ENCODE results near the gene CDKN2B. TPM values are rescaled to one million over a fixed set of nuclear protein-coding genes. Genes with fewer than 3 reads are reported as not detected.

CDKN2B gene
- total and polyA plus RNA-seq, 4 donors, result 0.32 to 1.3 (median 0.54) TPM

GRCh38 chr9:21983561-21983935 is 25.6 kb downstream of the CDKN2B start:
- H3K27me3 ChIP-seq (ENCODE audit: control insufficient read depth in 4 of 4, insufficient read depth in 4 of 4, low read length in 3 of 4), result peaks cover 0 to 7% (median 3%) of the 10 kb centered on the region in 4 donors
- no peaks in the 10 kb centered on the region for H3K36me3 ChIP-seq (ENCODE audit: control insufficient read depth in 4 of 4, insufficient read depth in 3 of 4, low read depth in 1 of 4, low read length in 3 of 4)
- TF ChIP-seq JUND (IDR thresholded peaks at IDR 0.05) (no peak), FOXA2 (IDR thresholded peaks at IDR 0.05) (no peak), YY1 (IDR thresholded peaks at IDR 0.05) (peak; percentile 20), RAD21 (IDR thresholded peaks at IDR 0.05) (no peak), FOXA1 (IDR thresholded peaks at IDR 0.05) (no peak)
- DNase-seq (ENCODE audit: low spot score), result no peak
- H3K27ac ChIP-seq (ENCODE audit: low read depth in 1 of 2, low read length in 2 of 2), result no peak overlapping the region
- H3K9me3 ChIP-seq (ENCODE audit: control insufficient read depth in 4 of 4, low read length in 3 of 4), result no peaks in the 10 kb centered on the region
- H3K4me1 ChIP-seq (ENCODE audit: control insufficient read depth in 4 of 4, insufficient read depth in 4 of 4, low read length in 3 of 4), result no peaks in the 10 kb centered on the region
- no peak overlapping the region for H3K9ac ChIP-seq (ENCODE audit: low read depth in 1 of 2, low read length in 2 of 2)
- H3K4me3 ChIP-seq (ENCODE audit: low read depth in 1 of 3, low read length in 3 of 3), result no peak overlapping the region
- 71% methylated on average over 1 of the region's 1 CpG for WGBS

- Histone ChIP-seq H3K27me3 (ENCODE audit: control insufficient read depth in 4 of 4, insufficient read depth in 4 of 4, low read length in 3 of 4) (peaks cover 0 to 8% (median 3%) of the 10 kb centered on the region in 4 donors), H3K9me3 (ENCODE audit: control insufficient read depth in 4 of 4, low read length in 3 of 4) (no peaks in the 10 kb centered on the region), H3K36me3 (ENCODE audit: control insufficient read depth in 4 of 4, insufficient read depth in 3 of 4, low read depth in 1 of 4, low read length in 3 of 4) (no peaks in the 10 kb centered on the region), H3K4me1 (ENCODE audit: control insufficient read depth in 4 of 4, insufficient read depth in 4 of 4, low read length in 3 of 4) (no peaks in the 10 kb centered on the region), H3K4me3 (ENCODE audit: low read depth in 1 of 3, low read length in 3 of 3) (no peak overlapping the region), H3K9ac (ENCODE audit: low read depth in 1 of 2, low read length in 2 of 2) (no peak overlapping the region), H3K27ac (ENCODE audit: low read depth in 1 of 2, low read length in 2 of 2) (no peak overlapping the region)
- 65% methylated on average over 1 of the region's 1 CpG for WGBS
- no peak for DNase-seq (ENCODE audit: low spot score)
- TF ChIP-seq SP1 (IDR thresholded peaks at IDR 0.05), result no peak
- no peak for TF ChIP-seq ATF3 (IDR thresholded peaks at IDR 0.05)
- TF ChIP-seq EGR1 (IDR thresholded peaks at IDR 0.05; ENCODE audit: low read depth in 2 of 2), result no peak
- no peak for TF ChIP-seq CTCF (IDR thresholded peaks at IDR 0.05; ENCODE audit: low read depth, low read length, missing input control)
- no peak for TF ChIP-seq REST (IDR thresholded peaks at IDR 0.05)
- TF ChIP-seq GABPA (IDR thresholded peaks at IDR 0.05 in 1 of 2, conservative IDR thresholded peaks at IDR 0.05 in 1 of 2), result no peak
- TF ChIP-seq HNF4G (IDR thresholded peaks at IDR 0.05), result no peak
- TF ChIP-seq JUND (IDR thresholded peaks at IDR 0.05), result no peak
- TF ChIP-seq YY1 (IDR thresholded peaks at IDR 0.05), result no peak
- TF ChIP-seq NR2F2 (IDR thresholded peaks at IDR 0.05), result no peak
- no peak for TF ChIP-seq ZBTB33 (IDR thresholded peaks at IDR 0.05)
- TF ChIP-seq FOXA2 (IDR thresholded peaks at IDR 0.05), result no peak
These were observed 26.1 kb downstream of the CDKN2B start for GRCh38 chr9:21982861-21983560.

Data from liver (tissue), 9 donors.